Lung microvascular endothelial cell (primary cell): ENCODE results near the gene ASIC5. TPM values are rescaled to one million over a fixed set of nuclear protein-coding genes. Genes with fewer than 3 reads are reported as not detected.

Experiments used
- DNase-seq, 2 donors: peaks; one replicate each; pipeline versions ENCODE4 v3.0.0 to v3.0.0-alpha.2; 2010; ENCODE audit warnings: low read depth in 2 of 2
- total RNA-seq: library from RNA; depleted of rRNA; stranded (reverse); fragments of >200 nt; gene quantifications from 2 replicates; pipeline ENCODE4 v1.2.1, GENCODE V29; 2014

The ASIC5 gene
- total RNA-seq, 1 donor from 2014 or later, result not detected

GRCh38 chr4:155879767-155880166, 13.7 kb upstream of the ASIC5 start:
- no peak for DNase-seq

GRCh38 chr4:155878611-155879010, 12.5 kb upstream of the ASIC5 start:
- DNase-seq, result no peak

GRCh38 chr4:155877971-155878370, 11.9 kb upstream of the ASIC5 start:
- DNase-seq, result no peak

GRCh38 chr4:155875878-155876277, 9.8 kb upstream of the ASIC5 start:
- no peak for DNase-seq

- no peak for DNase-seq
These were observed 10.2 kb downstream of the ASIC5 start for GRCh38 chr4:155855897-155856296.

- DNase-seq, result no peak
These were observed 11.4 kb downstream of the ASIC5 start for GRCh38 chr4:155854582-155855226.

- DNase-seq, result no peak
These were observed 12.9 kb downstream of the ASIC5 start for GRCh38 chr4:155853189-155853588.

GRCh38 chr4:155849042-155849441, 17.0 kb downstream of the ASIC5 start:
- DNase-seq, result no peak

- DNase-seq, result no peak
These were observed 19.1 kb downstream of the ASIC5 start for GRCh38 chr4:155846929-155847328.

GRCh38 chr4:155842080-155842479, 24.0 kb downstream of the ASIC5 start:
- DNase-seq, result no peak

- DNase-seq, result no peak
These were observed 28.8 kb downstream of the ASIC5 start for GRCh38 chr4:155837203-155837796.

GRCh38 chr4:155832664-155833063, 33.4 kb downstream of the ASIC5 start:
- DNase-seq, result no peak

- no peak for DNase-seq
These were observed 37.4 kb downstream of the ASIC5 start for GRCh38 chr4:155828628-155829027.

GRCh38 chr4:155822572-155822971, 43.5 kb downstream of the ASIC5 start:
- DNase-seq, result no peak

GRCh38 chr4:155820887-155821518, 45.1 kb downstream of the ASIC5 start:
- no peak for DNase-seq

- DNase-seq, result no peak
These were observed 47.0 kb downstream of the ASIC5 start for GRCh38 chr4:155819066-155819465.

GRCh38 chr4:155818639-155819038, 47.4 kb downstream of the ASIC5 start:
- DNase-seq, result no peak

GRCh38 chr4:155811083-155811482, 55.0 kb downstream of the ASIC5 start:
- no peak for DNase-seq

- DNase-seq, result peak; percentile 55 to 60
These were observed 56.2 kb downstream of the ASIC5 start for GRCh38 chr4:155809835-155810234.

- DNase-seq, result no peak
These were observed 59.1 kb downstream of the ASIC5 start for GRCh38 chr4:155807021-155807420.

GRCh38 chr4:155805016-155805415, 61.1 kb downstream of the ASIC5 start:
- peak in 1 of 2 donors; percentile 0 for DNase-seq

GRCh38 chr4:155802190-155802959, 63.7 kb downstream of the ASIC5 start:
- DNase-seq, result no peak
